Vagina (tissue), 2 donors: ENCODE results near the gene OGFOD2. TPM values are rescaled to one million over a fixed set of nuclear protein-coding genes. Genes with fewer than 3 reads are reported as not detected.

Source experiments
- DNase-seq, 2 donors: peaks; one replicate each; pipeline ENCODE4 v3.0.0-alpha.2; 2017; ENCODE audit errors: extremely low spot score in 2 of 2
- H3K27ac ChIP-seq: fragments of 200-600 bp; sonication (generic); one replicate; pipeline ENCODE4 v1.5.1; 2019
- H3K27me3 ChIP-seq: fragments of 200-600 bp; sonication (generic); one replicate; pipeline ENCODE4 v1.5.1; 2019
- H3K36me3 ChIP-seq, 2 donors: fragments of 200-600 bp; sonication (generic); one replicate each; pipeline ENCODE4 v1.5.1; 2017 to 2019
- H3K4me1 ChIP-seq: fragments of 200-600 bp; sonication (generic); one replicate; pipeline ENCODE4 v1.5.1; 2019
- H3K4me3 ChIP-seq, 2 donors: fragments of 200-600 bp; sonication (generic); 1 replicate in 1 of 2; 2 replicates in 1 of 2; pipeline ENCODE4 v1.5.1; 2016 to 2019
- H3K9me3 ChIP-seq: fragments of 200-600 bp; sonication (generic); one replicate; pipeline ENCODE4 v1.5.1; 2019
- POLR2A ChIP-seq, 2 donors: fragments of 450-650 bp; IDR thresholded peaks; one replicate each; pipeline ENCODE4 v1.6.1; 2017; ENCODE audit warnings: antibody characterized with exemption in 2 of 2, mild to moderate bottlenecking in 2 of 2, moderate library complexity in 2 of 2
- POLR2AphosphoS5 ChIP-seq, 2 donors: sonication (generic); formaldehyde crosslinking; IDR thresholded peaks; one replicate each; pipeline ENCODE4 v1.9.0; 2017; ENCODE audit warnings: antibody characterized with exemption in 2 of 2, mild to moderate bottlenecking in 2 of 2, low read depth in 1 of 2; ENCODE audit not compliant: insufficient read depth in 1 of 2
- intact Hi-C: fragments of 100-400 bp; cut with DNase I; formaldehyde crosslinking; loops from one replicate; pipeline ENCODE4 v1.15.1; 2023
- total RNA-seq: library from RNA; depleted of rRNA; stranded (reverse); fragments of >200 nt; gene quantifications from one replicate; pipeline ENCODE4 v1.2.3, GENCODE V29; 2016
- TF ChIP-seq, protein P1 (sequence below), 3 experiments: fragments of 450-650 bp in 2 of 3; fragments of 200-600 bp in 1 of 3; sonication (generic) in 1 of 3; IDR thresholded peaks; one replicate each; pipeline ENCODE4 v1.5.1; 2017 to 2019; ENCODE audit warnings: antibody characterized with exemption in 3 of 3, mild to moderate bottlenecking in 2 of 3, moderate library complexity in 2 of 3

The OGFOD2 gene
- total RNA-seq, 1 donor from 2014 or later, result 26.0 TPM

DNA sequence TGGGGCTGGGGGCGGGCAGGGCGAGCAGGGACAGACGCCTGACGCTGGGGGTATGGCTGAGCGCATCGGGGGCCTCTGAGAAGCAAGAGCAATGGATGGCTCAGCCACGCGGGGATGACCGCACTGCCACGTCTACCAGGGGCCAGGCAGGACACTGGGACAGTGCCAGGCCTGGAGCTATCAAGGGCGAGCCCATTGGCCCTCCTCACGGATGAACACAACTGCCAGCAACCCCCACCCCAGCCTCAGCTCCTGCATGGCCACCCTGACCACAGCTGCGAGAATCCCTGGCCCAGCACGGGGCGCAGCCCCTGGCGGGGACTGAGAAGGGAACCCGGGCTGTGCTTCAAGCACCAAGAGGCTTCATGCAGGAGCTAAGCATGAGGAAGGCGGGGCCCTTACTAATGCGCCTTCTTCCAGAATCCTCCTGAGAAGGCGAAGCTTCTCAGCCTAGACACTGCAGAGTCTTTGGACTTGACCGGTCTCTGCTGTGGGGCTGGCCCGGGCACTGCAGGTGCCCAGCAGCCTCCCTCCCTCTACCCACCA is 14.9 kb downstream of the OGFOD2 start:
- TF ChIP-seq, protein P1, sequence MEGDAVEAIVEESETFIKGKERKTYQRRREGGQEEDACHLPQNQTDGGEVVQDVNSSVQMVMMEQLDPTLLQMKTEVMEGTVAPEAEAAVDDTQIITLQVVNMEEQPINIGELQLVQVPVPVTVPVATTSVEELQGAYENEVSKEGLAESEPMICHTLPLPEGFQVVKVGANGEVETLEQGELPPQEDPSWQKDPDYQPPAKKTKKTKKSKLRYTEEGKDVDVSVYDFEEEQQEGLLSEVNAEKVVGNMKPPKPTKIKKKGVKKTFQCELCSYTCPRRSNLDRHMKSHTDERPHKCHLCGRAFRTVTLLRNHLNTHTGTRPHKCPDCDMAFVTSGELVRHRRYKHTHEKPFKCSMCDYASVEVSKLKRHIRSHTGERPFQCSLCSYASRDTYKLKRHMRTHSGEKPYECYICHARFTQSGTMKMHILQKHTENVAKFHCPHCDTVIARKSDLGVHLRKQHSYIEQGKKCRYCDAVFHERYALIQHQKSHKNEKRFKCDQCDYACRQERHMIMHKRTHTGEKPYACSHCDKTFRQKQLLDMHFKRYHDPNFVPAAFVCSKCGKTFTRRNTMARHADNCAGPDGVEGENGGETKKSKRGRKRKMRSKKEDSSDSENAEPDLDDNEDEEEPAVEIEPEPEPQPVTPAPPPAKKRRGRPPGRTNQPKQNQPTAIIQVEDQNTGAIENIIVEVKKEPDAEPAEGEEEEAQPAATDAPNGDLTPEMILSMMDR (IDR thresholded peaks at IDR 0.05), result no peak
- TF ChIP-seq POLR2AphosphoS5 (IDR thresholded peaks at IDR 0.05; ENCODE audit: insufficient read depth in 1 of 2, low read depth in 1 of 2) (no peak), POLR2A (IDR thresholded peaks at IDR 0.05) (no peak)
- H3K4me1 ChIP-seq, result peaks cover 6% of the 10 kb centered on the region
- H3K36me3 ChIP-seq, result peaks cover 0 to 26% of the 10 kb centered on the region in 2 donors
- no peak overlapping the region for H3K27ac ChIP-seq
- no peaks in the 10 kb centered on the region for H3K27me3 ChIP-seq
- no peak overlapping the region for H3K4me3 ChIP-seq
- H3K9me3 ChIP-seq, result no peaks in the 10 kb centered on the region
- intact Hi-C loops, result loop anchor here (5.0 kb wide), 1 partner anchor 172 kb away; no protein-coding TSS in a partner anchor
- DNase-seq, result no peak

DNA sequence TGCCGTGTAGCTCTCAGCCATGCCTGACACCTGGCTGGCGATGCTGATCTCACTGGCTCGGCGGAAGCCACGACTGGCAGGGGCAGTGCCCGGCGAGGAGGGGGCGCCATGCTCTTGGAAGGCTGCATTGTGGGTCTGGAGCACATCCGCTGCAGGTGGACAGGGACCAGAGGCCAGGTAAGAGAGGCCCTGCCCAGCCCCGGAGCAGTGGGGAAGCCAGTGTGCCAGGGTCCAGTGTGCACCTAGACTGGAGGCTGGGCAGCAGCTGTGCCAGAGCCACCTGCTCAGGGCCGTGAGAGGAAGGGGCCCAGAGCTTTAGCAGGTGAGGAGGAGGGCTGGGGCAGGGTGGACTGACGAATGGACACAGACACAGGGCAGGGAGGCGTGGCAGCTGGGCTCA is 15.5 kb downstream of the OGFOD2 start:
- Histone ChIP-seq H3K27ac (no peak overlapping the region), H3K36me3 (peaks cover 0 to 25% of the 10 kb centered on the region in 2 donors), H3K4me3 (no peak overlapping the region), H3K9me3 (no peaks in the 10 kb centered on the region), H3K27me3 (no peaks in the 10 kb centered on the region), H3K4me1 (peaks cover 3% of the 10 kb centered on the region)
- DNase-seq, result no peak
- intact Hi-C loops, result no loop called here
- TF ChIP-seq POLR2A (IDR thresholded peaks at IDR 0.05) (no peak), POLR2AphosphoS5 (IDR thresholded peaks at IDR 0.05; ENCODE audit: insufficient read depth in 1 of 2, low read depth in 1 of 2) (no peak)
- TF ChIP-seq, protein P1 (IDR thresholded peaks at IDR 0.05), result no peak

DNA sequence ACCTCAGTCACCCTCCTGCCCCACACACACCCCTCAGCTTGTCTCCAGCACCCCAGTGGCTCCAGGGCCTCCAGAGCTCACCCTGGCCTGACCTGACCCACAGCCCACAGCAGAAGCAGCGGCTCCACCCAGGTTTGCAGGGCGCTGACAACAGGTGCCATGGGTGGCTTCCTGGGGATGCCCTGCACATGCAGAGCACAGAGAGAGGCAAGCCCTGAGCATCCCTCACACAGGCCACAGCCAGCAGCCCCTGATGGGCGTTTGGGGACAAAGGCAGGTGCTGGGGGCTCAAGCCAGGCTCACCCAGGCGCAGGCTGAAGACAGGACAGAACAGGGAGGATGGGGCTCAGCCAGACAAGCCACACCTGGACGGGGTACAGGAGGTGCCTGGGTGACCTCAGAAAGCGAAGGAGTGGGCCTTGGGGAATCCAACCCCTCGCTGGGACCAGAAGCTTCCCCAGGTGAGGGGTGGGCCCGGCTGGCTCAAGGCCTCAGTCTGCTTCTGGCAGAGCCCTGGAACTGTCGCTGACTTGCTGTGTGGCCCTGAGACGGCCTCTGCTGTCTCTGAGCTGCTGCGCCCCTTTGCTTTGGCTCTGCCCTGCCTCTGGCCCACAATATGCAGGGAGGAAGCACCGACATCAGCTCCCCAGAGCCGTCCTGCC is 16.0 kb downstream of the OGFOD2 start:
- no peak for TF ChIP-seq POLR2A (IDR thresholded peaks at IDR 0.05)
- no peak for TF ChIP-seq POLR2AphosphoS5 (IDR thresholded peaks at IDR 0.05; ENCODE audit: insufficient read depth in 1 of 2, low read depth in 1 of 2)
- TF ChIP-seq, protein P1 (IDR thresholded peaks at IDR 0.05), result no peak
- peaks cover 0 to 20% of the 10 kb centered on the region in 2 donors for H3K36me3 ChIP-seq
- no peaks in the 10 kb centered on the region for H3K27me3 ChIP-seq
- no peak overlapping the region for H3K4me3 ChIP-seq
- intact Hi-C loops, result no loop called here
- no peak for DNase-seq
- H3K27ac ChIP-seq, result no peak overlapping the region
- peaks cover 9% of the 10 kb centered on the region for H3K4me1 ChIP-seq
- no peaks in the 10 kb centered on the region for H3K9me3 ChIP-seq

DNA sequence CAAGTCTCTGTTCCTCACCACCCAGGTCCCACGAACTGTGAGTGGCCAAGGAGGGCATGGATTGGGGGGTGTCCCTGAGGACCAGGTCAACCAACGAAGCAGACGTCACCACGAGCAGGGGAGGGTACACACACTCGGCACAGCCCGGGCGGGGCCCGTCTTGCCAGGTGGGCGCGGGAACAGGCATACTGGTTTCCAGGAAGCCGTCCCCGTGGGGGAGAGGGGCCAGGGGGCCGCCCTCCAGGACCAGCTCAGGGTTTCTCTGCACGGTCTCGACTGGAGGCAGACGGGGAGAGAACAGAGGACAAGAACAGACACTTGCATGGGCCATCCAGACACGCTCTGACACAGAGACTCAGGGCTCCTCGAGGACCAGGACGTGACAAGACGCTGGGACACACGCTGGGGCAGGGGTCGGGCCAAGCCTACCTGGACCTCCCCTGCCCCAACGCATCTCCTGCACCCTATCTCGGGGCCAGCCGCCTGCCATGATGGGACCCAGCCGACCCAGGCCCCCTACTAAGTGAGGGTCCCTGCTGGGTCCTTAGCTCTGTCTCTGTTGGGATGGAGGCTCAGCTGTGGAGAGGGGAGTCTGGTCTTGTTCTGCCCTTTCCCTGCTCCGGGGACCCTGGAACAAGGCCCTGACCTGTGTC is 16.7 kb downstream of the OGFOD2 start:
- DNase-seq, result no peak
- Histone ChIP-seq H3K27ac (no peak overlapping the region), H3K4me1 (peaks cover 12% of the 10 kb centered on the region), H3K36me3 (peaks cover 0 to 15% of the 10 kb centered on the region in 2 donors), H3K27me3 (no peaks in the 10 kb centered on the region), H3K9me3 (no peaks in the 10 kb centered on the region), H3K4me3 (no peak overlapping the region)
- TF ChIP-seq POLR2AphosphoS5 (IDR thresholded peaks at IDR 0.05; ENCODE audit: insufficient read depth in 1 of 2, low read depth in 1 of 2) (no peak), POLR2A (IDR thresholded peaks at IDR 0.05) (no peak)
- TF ChIP-seq, protein P1 (IDR thresholded peaks at IDR 0.05), result no peak
- intact Hi-C loops, result no loop called here

DNA sequence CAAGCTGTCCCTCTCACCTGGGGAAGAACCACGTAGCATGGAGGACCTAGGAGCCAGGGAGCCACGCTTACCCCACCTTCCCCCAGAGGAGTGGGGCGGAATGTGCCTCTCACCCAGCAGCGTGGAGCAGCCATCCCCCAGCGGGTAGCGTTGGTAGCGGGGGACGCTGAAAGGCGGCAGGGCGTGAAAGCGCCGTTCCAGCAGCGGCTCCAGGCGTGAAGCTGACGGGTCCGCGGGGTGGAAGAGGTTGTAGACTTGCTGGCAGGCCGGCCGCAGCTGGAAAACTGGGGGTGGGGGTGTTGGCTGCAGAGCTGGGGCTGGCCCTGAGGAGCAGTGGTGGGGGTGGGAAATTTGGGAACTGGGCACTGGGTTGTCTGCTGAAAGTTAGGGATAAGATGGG is 17.3 kb downstream of the OGFOD2 start:
- Histone ChIP-seq H3K36me3 (peaks cover 0 to 15% of the 10 kb centered on the region in 2 donors), H3K27me3 (no peaks in the 10 kb centered on the region)
- TF ChIP-seq POLR2A (IDR thresholded peaks at IDR 0.05) (no peak), POLR2AphosphoS5 (IDR thresholded peaks at IDR 0.05; ENCODE audit: insufficient read depth in 1 of 2, low read depth in 1 of 2) (no peak)
- TF ChIP-seq, protein P1 (IDR thresholded peaks at IDR 0.05), result no peak

More for the DNA sequence above, 17.3 kb downstream of the OGFOD2 start:
- no peak overlapping the region for H3K4me3 ChIP-seq
- peaks cover 12% of the 10 kb centered on the region for H3K4me1 ChIP-seq
- DNase-seq, result no peak
- H3K9me3 ChIP-seq, result no peaks in the 10 kb centered on the region
- no peak overlapping the region for H3K27ac ChIP-seq
- intact Hi-C loops, result no loop called here
